ENCODE data around the gene CASP6. TPM values are rescaled to one million over a fixed set of nuclear protein-coding genes. Genes with fewer than 3 reads are reported as not detected.

Gene CASP6
- total RNA-seq, 1 experiment from 2014 or later: 34.1 TPM

- in situ Hi-C loops (cut with HindIII; ENCODE audit: low pct_unique_long_range_greater_than_20kb, low sequenced_read_pairs): no loop called here
These were observed 25.1 kb upstream of the CASP6 start for GRCh38 chr4:109728385-109728784.

GRCh38 chr4:109723110-109723509 lies 19.9 kb upstream of the CASP6 start:
- in situ Hi-C loops (cut with HindIII; ENCODE audit: low pct_unique_long_range_greater_than_20kb, low sequenced_read_pairs): no loop called here
- DNase-seq (ENCODE audit: low read depth): no peak

More at GRCh38 chr4:109728385-109728784, 25.1 kb upstream of the CASP6 start:
- no peak for DNase-seq (ENCODE audit: low read depth)

- no peak for DNase-seq (ENCODE audit: low read depth)
- in situ Hi-C loops (cut with HindIII; ENCODE audit: low pct_unique_long_range_greater_than_20kb, low sequenced_read_pairs): no loop called here
These were observed 19.1 kb upstream of the CASP6 start for GRCh38 chr4:109722357-109722756.

GRCh38 chr4:109721033-109721432 lies 17.8 kb upstream of the CASP6 start:
- in situ Hi-C loops (cut with HindIII; ENCODE audit: low pct_unique_long_range_greater_than_20kb, low sequenced_read_pairs): no loop called here
- no peak for DNase-seq (ENCODE audit: low read depth)

GRCh38 chr4:109719604-109720003 lies 16.4 kb upstream of the CASP6 start:
- in situ Hi-C loops (cut with HindIII; ENCODE audit: low pct_unique_long_range_greater_than_20kb, low sequenced_read_pairs): no loop called here
- no peak for DNase-seq (ENCODE audit: low read depth)

DNA sequence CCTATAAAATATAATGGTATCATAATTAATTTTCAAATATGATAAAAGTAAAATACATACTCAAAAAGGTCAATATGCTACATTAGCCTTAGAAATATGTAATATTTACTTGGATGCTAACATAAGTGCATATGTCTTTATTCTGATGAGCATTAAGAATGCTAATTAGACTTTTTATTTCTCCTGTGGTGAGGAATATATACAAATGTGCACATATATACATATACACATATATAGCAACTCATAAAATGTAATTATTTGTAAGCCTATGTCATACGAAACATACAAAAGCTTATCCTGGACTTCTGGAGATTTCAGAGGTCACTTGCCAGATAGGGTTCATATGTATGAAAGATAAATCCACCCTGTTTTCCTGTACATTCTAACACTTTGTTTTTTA lies 15.5 kb upstream of the CASP6 start:
- no peak for DNase-seq (ENCODE audit: low read depth)
- in situ Hi-C loops (cut with HindIII; ENCODE audit: low pct_unique_long_range_greater_than_20kb, low sequenced_read_pairs): no loop called here

GRCh38 chr4:109713500-109713899 lies 10.3 kb upstream of the CASP6 start:
- no peak for DNase-seq (ENCODE audit: low read depth)
- in situ Hi-C loops (cut with HindIII; ENCODE audit: low pct_unique_long_range_greater_than_20kb, low sequenced_read_pairs): no loop called here

DNA sequence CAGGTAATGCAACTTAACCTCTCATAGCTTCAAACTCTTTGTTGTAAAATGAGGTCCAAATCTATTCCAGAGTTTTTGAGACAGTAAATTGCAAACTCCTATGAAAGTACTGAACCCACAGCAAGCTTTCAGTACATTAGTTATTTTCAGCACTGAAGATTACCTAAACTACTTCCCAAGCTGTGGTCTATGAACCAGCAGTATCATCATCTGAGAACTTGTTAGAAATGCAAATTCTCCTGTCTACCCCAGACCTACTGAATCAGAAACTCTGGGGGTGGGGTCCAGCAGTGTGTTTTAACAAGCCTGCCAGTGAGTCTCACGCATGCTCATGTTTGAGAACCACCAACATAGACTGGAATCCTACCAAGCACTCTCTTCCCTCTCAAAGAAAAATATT lies 5.7 kb upstream of the CASP6 start:
- DNase-seq (ENCODE audit: low read depth): no peak
- in situ Hi-C loops (cut with HindIII; ENCODE audit: low pct_unique_long_range_greater_than_20kb, low sequenced_read_pairs): no loop called here

DNA sequence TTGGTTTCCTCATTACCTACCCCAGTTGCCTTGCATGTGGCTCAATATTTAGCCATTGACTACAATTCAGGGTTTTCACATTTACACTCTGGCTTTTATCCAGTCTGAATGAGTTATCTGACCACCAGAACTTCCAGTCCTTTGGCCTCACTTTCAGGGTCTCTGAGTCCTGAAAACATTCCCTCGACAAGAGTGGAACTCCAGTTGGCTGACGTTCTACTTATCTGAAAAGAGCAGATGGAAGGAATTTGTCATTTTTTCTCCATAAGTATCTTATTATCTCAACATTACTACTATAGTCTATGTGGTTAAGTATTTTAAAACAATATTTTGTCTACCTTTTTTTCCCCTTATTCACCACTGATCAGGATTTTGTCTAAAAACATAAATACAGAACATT lies 5.2 kb upstream of the CASP6 start:
- DNase-seq (ENCODE audit: low read depth): no peak
- in situ Hi-C loops (cut with HindIII; ENCODE audit: low pct_unique_long_range_greater_than_20kb, low sequenced_read_pairs): no loop called here

DNA sequence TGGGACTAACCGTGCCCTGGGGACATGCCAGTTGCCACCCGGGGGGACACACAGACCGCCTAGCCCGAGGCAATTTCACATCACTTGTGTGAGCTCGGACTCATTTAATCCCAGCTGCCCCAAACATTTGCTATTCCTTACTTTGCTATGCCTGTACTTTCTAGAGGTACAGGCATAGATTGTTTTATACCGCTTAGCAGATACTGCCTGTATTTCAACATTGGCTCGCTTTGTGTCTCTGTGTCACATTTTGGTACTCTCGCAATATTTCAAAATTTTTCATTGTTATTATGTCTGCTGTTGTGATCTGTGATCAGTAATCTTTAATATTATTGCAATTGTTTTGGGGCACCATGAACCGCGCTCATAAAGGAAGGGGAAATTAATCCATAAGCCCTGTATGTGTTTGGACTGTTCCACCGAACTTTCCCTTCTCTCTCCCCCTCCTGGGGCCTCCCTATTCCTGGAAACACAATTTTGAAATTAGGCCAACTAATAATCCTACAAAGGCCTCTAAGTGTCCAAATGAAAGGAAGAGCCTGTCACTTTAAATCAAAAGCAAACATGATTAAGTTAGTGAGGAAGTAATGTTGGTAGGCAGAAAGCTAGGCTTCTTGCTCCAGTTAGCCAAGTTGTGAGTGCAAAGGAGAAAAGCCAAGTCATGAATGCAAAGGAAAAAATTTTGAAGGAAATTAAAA lies 568 bp upstream of the CASP6 start:
- DNase-seq (ENCODE audit: low read depth): peak; percentile 14
- in situ Hi-C loops (cut with HindIII; ENCODE audit: low pct_unique_long_range_greater_than_20kb, low sequenced_read_pairs): no loop called here

DNA sequence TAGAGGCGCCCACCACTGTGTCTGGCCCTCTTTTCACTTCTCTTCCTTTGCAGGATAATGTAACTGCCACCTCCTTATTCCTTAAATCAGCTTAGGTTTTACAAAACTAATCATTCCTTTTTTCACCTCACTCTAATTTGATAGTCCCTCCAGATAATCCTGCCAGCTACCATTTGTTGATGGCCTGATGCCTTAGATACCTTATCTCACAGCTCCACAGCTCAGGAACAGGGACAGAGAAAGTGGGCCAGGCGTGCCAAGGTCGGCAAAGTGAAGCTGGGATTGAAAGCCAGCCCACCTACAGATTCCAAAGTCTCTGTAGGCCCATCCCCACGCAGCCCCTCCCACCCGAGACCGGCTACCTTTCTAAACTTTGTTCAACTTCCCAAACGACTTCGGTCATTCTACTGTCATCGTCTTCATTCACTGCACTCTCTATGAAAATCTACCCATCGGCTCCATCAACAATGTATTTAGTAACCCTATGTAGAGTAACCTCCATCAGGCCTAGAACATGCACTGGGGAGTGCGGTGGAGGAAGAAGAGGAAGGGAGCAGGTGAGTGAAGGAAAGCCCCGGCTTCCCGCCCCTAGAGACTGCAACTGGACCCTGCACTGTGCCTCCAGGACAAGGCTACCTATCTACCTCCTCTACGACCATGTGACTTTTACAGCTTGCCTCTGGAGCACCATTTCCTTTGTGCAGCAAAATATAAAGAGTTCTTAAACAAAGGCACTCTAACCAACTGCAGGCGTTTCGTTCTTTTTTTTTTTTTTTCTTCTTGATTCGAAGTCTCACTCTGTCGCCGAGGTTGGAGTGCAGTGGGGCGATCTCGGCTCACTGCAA lies 1.5 kb downstream of the CASP6 start:
- DNase-seq (ENCODE audit: low read depth): no peak
- in situ Hi-C loops (cut with HindIII; ENCODE audit: low pct_unique_long_range_greater_than_20kb, low sequenced_read_pairs): no loop called here

DNA sequence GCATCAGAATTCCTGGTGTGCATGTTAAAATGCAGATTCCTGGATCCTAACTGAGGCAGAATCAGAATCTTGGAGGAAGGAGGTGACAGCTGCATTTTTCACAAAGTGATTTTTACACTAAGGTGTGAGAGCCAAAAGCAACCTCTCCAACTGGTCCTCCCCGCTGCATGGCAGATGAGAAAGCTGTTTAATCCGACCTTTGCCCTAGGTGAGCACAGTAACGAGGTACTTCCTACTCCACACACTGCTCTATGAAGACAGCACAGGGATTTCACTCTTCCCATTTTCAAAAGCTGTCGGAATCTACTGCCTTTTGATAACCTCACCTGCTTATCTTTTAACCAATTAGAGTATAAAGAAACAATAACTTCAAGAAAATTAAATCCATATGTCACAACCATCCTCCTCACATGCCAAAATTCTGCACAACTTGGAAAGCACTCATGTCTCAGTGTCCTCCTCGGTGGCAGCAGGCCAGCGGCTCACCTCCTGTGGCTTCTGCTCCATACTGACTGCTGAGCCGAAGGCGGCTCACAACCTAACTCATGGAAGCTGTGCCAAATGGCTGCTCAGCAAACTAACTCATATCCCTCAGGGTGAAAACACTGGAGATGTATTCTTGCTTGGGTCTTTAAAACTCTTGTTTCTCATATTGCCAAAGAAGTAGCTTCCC lies 3.6 kb downstream of the CASP6 start:
- no peak for DNase-seq (ENCODE audit: low read depth)
- in situ Hi-C loops (cut with HindIII; ENCODE audit: low pct_unique_long_range_greater_than_20kb, low sequenced_read_pairs): no loop called here

DNA sequence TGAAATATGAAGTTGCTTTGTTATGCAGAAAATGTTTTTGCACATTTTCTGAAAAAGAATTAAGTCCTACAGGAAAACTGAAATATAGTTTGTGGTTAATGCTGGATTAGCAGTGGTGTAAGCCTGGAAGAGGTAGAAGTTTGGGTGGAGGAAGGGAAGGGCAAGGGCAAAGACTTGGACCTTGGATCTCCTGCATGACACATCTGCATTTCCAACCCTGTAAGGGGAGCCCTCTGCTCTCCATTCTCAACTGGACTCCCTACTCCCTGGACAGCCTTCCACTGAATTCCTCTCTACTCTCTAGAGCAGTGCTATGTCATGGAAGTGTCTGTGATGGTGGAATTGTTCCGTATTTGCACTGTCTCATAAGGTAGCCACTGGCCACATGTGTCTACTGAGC lies 4.6 kb downstream of the CASP6 start:
- DNase-seq (ENCODE audit: low read depth): no peak
- in situ Hi-C loops (cut with HindIII; ENCODE audit: low pct_unique_long_range_greater_than_20kb, low sequenced_read_pairs): no loop called here

GRCh38 chr4:109691411-109691920 lies 11.8 kb downstream of the CASP6 start:
- DNase-seq (ENCODE audit: low read depth): no peak
- in situ Hi-C loops (cut with HindIII; ENCODE audit: low pct_unique_long_range_greater_than_20kb, low sequenced_read_pairs): no loop called here

DNA sequence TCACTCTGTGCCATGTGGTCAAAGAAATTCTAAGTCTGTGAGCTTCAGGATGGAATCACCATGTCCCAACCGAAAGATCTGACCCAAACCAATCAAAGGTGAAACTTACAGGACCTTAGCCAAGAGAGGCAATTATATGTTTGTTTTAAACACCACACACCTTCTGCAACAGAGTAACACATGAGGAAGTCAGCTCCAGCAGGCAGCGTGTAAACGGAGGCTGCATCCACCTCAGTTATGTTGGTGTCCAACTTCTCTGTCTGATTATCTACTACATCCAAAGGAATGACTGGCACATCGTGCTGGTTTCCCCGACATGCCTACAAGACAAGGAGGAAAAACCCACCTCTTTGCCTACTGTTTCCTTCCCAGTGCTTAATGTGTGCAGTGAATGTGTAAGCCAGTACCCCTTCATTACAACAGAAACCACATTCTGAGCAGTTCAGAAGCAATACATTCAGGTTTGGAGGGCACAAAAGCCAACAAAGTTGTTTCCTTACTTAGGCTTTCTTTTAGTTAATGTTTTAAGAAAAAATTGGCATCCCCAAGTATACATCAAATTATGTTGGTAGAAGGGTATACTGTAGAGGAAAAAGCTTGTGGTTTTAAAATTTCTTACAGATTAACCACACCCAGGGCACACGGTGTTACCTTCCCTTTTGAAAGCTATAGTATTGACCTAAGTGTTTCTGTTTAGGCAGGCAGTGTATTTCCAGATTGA lies 12.4 kb downstream of the CASP6 start:
- in situ Hi-C loops (cut with HindIII; ENCODE audit: low pct_unique_long_range_greater_than_20kb, low sequenced_read_pairs): no loop called here
- DNase-seq (ENCODE audit: low read depth): no peak

DNA sequence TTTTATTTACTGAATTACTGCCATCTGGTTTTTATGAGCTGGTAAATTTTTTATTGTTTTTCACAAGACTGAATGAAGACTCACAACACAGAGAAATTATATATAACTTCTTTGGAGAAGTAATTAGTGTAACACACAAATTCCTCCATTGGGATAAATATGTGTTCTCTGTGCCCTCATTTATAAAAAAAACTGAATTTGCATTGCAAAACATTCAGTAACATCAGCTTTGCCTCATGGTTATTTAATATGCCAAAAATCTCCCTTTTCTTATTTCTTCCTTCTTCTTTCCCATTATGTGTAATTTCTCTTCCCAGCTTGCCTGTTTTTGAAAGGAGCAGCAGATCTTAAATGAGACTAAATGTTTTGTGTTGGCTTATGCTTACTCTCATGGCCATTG lies 18.5 kb downstream of the CASP6 start:
- in situ Hi-C loops (cut with HindIII; ENCODE audit: low pct_unique_long_range_greater_than_20kb, low sequenced_read_pairs): no loop called here
- DNase-seq (ENCODE audit: low read depth): no peak

GRCh38 chr4:109683621-109684253 lies 19.5 kb downstream of the CASP6 start:
- in situ Hi-C loops (cut with HindIII; ENCODE audit: low pct_unique_long_range_greater_than_20kb, low sequenced_read_pairs): no loop called here

GRCh38 chr4:109682875-109683274 lies 20.4 kb downstream of the CASP6 start:
- DNase-seq (ENCODE audit: low read depth): no peak
- in situ Hi-C loops (cut with HindIII; ENCODE audit: low pct_unique_long_range_greater_than_20kb, low sequenced_read_pairs): no loop called here

More at GRCh38 chr4:109683621-109684253, 19.5 kb downstream of the CASP6 start:
- DNase-seq (ENCODE audit: low read depth): no peak

All from Caki2 (cell line).